ENCODE results near the gene MTG2. TPM values are rescaled to one million over a fixed set of nuclear protein-coding genes. Genes with fewer than 3 reads are reported as not detected.

Gene MTG2
- total and polyA plus RNA-seq, 2 experiments from 2014 or later: 20.4 to 32.9 TPM

DNA sequence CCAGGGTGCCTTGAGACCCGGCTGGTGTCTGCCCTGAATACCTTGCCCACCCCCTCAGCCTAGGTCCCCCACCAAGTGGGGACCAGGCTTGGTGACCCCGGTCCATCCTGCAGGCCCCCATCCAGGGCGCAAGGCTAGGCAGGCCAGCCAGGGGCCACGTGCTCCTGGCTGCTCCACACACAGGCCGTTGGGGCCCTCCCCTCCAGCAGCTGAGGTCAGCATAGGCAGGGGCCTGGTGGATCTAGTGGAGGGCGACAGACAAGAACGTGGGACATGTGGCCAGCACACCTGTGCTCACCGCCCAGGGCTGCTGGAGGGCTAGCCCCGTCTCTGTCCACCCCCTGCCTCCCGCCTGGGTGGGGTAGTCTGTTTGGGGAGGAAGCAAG lies 44.8 kb downstream of the MTG2 start:
- H3K9me3 ChIP-seq (ENCODE audit: low read depth): no peaks in the 10 kb centered on the region
- H3K27me3 ChIP-seq: peaks cover 38% of the 10 kb centered on the region
- DNase-seq (ENCODE audit: low read depth in 1 of 2, low spot score in 1 of 2): no peak
- no peaks in the 10 kb centered on the region for H3K4me1 ChIP-seq (ENCODE audit: low read depth)
- TF ChIP-seq, protein P1, sequence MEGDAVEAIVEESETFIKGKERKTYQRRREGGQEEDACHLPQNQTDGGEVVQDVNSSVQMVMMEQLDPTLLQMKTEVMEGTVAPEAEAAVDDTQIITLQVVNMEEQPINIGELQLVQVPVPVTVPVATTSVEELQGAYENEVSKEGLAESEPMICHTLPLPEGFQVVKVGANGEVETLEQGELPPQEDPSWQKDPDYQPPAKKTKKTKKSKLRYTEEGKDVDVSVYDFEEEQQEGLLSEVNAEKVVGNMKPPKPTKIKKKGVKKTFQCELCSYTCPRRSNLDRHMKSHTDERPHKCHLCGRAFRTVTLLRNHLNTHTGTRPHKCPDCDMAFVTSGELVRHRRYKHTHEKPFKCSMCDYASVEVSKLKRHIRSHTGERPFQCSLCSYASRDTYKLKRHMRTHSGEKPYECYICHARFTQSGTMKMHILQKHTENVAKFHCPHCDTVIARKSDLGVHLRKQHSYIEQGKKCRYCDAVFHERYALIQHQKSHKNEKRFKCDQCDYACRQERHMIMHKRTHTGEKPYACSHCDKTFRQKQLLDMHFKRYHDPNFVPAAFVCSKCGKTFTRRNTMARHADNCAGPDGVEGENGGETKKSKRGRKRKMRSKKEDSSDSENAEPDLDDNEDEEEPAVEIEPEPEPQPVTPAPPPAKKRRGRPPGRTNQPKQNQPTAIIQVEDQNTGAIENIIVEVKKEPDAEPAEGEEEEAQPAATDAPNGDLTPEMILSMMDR (IDR thresholded peaks at IDR 0.05; ENCODE audit: low read depth, low read length): no peak
- no peak overlapping the region for H3K27ac ChIP-seq
- no peak overlapping the region for H3K4me3 ChIP-seq
- H3K36me3 ChIP-seq: no peaks in the 10 kb centered on the region

DNA sequence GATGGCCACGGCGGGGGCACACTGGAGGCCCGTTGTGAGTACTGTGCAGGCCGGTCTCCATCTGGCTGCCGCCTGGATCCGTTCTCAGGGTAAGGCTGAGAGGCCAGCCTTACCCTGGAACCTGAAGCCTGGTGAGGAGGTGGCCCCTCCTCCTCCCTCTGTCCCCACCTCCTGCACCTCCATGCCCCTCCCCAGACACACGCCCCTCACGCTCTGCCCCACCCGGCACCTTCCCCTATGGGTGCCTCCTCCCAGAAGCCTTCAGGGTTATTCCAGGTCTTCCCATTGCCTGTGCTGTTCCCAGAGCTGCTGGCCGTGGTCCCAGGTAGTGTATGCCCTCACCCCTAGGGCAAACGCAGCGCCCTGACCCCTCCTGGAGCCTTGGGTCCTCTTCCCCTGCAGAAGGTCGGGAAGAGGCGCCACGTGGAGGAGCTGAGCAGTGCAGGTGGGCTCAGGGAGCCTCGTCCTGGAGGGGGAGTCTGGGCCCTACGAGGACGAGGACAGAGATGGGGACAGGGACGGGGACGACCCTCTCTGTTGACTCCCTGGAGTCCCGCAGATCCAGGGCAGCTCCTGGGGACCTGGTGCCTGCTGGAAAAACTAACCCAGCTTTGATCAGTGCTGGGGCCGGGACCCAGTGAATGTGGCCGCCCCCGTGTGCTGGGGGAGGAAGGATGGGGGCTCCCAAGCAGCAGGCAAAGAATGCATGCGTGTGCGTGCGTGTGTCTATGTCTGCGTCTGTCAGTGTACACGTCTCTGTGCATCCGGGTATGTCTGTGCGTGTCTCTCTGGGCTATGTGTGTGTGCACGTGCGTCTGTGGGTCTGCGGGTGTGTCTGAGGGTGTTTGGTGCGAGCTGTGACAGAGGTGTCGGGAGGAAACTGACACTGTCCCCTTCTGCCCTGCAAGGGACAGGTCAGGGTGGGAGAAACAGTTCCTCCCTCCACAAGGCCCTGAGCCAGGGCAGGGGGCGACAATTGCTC lies 45.4 kb downstream of the MTG2 start:
- Histone ChIP-seq H3K36me3 (no peaks in the 10 kb centered on the region), H3K4me3 (no peak overlapping the region), H3K27ac (no peak overlapping the region), H3K4me1 (ENCODE audit: low read depth) (no peaks in the 10 kb centered on the region), H3K9me3 (ENCODE audit: low read depth) (no peaks in the 10 kb centered on the region), H3K27me3 (peaks cover 31% of the 10 kb centered on the region)
- no peak for DNase-seq (ENCODE audit: low read depth in 1 of 2, low spot score in 1 of 2)
- TF ChIP-seq, protein P1 (IDR thresholded peaks at IDR 0.05; ENCODE audit: low read depth, low read length): no peak

DNA sequence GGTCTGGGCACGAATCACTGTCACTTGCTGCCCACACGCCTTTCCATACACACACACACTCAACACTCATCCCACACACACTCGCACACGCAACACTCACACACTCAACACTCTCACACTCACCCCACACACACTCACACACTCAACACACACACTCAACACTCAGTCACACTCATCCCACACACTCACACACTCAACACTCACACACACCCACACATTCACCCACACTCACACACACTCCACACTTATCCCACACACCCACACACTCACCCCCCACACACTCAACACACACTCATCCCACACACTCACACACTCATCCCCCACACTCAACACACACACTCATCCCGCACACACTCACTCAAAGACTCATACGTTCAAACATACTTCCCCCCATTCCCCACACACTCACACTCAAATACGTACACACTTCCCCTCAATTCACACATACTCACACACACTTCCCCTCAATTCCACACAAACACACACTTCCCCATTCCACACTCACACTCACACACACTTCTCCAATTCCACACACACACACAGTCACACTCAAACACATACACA lies 46.2 kb downstream of the MTG2 start:
- Histone ChIP-seq H3K4me1 (ENCODE audit: low read depth) (peaks cover 2% of the 10 kb centered on the region), H3K4me3 (no peak overlapping the region), H3K27ac (no peak overlapping the region), H3K27me3 (peaks cover 23% of the 10 kb centered on the region), H3K36me3 (no peaks in the 10 kb centered on the region), H3K9me3 (ENCODE audit: low read depth) (no peaks in the 10 kb centered on the region)
- TF ChIP-seq, protein P1 (IDR thresholded peaks at IDR 0.05; ENCODE audit: low read depth, low read length): no peak
- DNase-seq (ENCODE audit: low read depth in 1 of 2, low spot score in 1 of 2): no peak

DNA sequence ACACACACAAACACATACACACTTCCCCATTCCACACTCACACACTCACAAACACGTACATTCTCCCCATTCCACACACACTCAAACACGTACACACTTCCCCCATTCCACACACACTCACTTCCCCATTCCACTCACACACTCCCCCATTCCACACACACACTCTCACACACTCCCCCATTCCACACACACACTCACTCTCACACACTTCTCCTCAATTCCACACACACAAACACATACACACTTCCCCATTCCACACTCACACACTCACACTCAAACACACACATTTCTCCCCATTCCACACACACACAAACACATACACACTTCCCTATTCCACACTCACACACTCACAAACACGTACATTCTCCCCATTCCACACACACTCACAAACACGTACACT lies 46.8 kb downstream of the MTG2 start:
- Histone ChIP-seq H3K36me3 (no peaks in the 10 kb centered on the region), H3K9me3 (ENCODE audit: low read depth) (no peaks in the 10 kb centered on the region), H3K27me3 (peaks cover 17% of the 10 kb centered on the region), H3K4me1 (ENCODE audit: low read depth) (peaks cover 8% of the 10 kb centered on the region), H3K27ac (no peak overlapping the region), H3K4me3 (no peak overlapping the region)
- TF ChIP-seq, protein P1 (IDR thresholded peaks at IDR 0.05; ENCODE audit: low read depth, low read length): no peak
- no peak for DNase-seq (ENCODE audit: low read depth in 1 of 2, low spot score in 1 of 2)

DNA sequence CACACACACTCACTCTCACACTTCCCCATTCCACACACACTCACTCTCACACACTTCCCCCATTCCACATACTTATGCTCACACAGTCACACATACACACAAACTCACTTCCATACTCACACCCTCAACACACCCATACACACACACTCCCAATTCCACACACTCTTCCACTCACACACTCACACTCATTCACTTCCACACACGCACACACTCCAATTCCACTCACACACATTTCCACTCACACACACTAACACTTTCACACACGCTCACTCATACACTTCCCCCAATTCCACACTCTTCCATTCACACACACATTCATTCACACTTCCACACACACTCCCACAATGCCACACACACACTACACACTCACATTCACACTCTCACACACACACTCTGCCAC lies 47.4 kb downstream of the MTG2 start:
- TF ChIP-seq, protein P1 (IDR thresholded peaks at IDR 0.05; ENCODE audit: low read depth, low read length): no peak
- no peak for DNase-seq (ENCODE audit: low read depth in 1 of 2, low spot score in 1 of 2)
- Histone ChIP-seq H3K9me3 (ENCODE audit: low read depth) (no peaks in the 10 kb centered on the region), H3K27me3 (peaks cover 11% of the 10 kb centered on the region), H3K4me1 (ENCODE audit: low read depth) (peaks cover 14% of the 10 kb centered on the region), H3K36me3 (no peaks in the 10 kb centered on the region), H3K27ac (no peak overlapping the region), H3K4me3 (no peak overlapping the region)
